SK-N-SH treated with all-trans-retinoic acid at 6 μM for 48 hours (cell line): ENCODE measurements around the gene KIAA0319L.

ENCODE experiments used
- ATAC-seq: fragments of 200-7000 bp; cut with Tn5 transposase; 3 replicates; pipeline ENCODE4 v1.9.1; 2020; ENCODE audit warnings: mild to moderate bottlenecking, moderate library complexity
- BACH2 ChIP-seq: fragments of 250-450 bp; sonication (Bioruptor Pico); IDR thresholded peaks from 2 replicates; pipeline ENCODE4 v1.9.0; 2021; ENCODE audit warnings: mild to moderate bottlenecking, borderline replicate concordance
- CREB5 ChIP-seq: fragments of 250-450 bp; sonication (Bioruptor Pico); IDR thresholded peaks from 2 replicates; pipeline ENCODE4 v1.5.1; 2020; ENCODE audit warnings: low read depth, mild to moderate bottlenecking, moderate library complexity
- CSDC2 ChIP-seq: fragments of 250-450 bp; sonication (Bioruptor Pico); IDR thresholded peaks from 2 replicates; pipeline ENCODE4 v1.5.0; 2020; ENCODE audit warnings: mild to moderate bottlenecking, moderate library complexity
- GLIS3 ChIP-seq: fragments of 250-450 bp; sonication (Bioruptor Pico); IDR thresholded peaks from 2 replicates; pipeline ENCODE4 v1.5.0; 2020; ENCODE audit warnings: mild to moderate bottlenecking, moderate library complexity
- ISL1 ChIP-seq: fragments of 250-450 bp; sonication (Bioruptor Pico); IDR thresholded peaks from 2 replicates; pipeline ENCODE4 v2.1.2; 2022; ENCODE audit warnings: mild to moderate bottlenecking, moderate library complexity
- OSR1 ChIP-seq: fragments of 250-450 bp; sonication (Bioruptor Pico); IDR thresholded peaks from 2 replicates; pipeline ENCODE4 v1.8.0; 2022; ENCODE audit warnings: moderate library complexity, mild to moderate bottlenecking, inconsistent platforms
- PPARA ChIP-seq: fragments of 250-450 bp; sonication (Bioruptor Pico); IDR thresholded peaks from 2 replicates; pipeline ENCODE4 v1.5.0; 2020; ENCODE audit warnings: mild to moderate bottlenecking, borderline replicate concordance
- SNAI2 ChIP-seq: fragments of 250-450 bp; sonication (Bioruptor Pico); IDR thresholded peaks from 2 replicates; pipeline ENCODE4 v1.5.0; 2020; ENCODE audit warnings: mild to moderate bottlenecking, moderate library complexity
- TOX ChIP-seq: fragments of 250-450 bp; sonication (Bioruptor Pico); IDR thresholded peaks from 2 replicates; pipeline ENCODE4 v1.8.0; 2021; ENCODE audit warnings: mild to moderate bottlenecking, moderate library complexity, borderline replicate concordance
- ZC3H10 ChIP-seq: fragments of 250-450 bp; sonication (Bioruptor Pico); IDR thresholded peaks from 2 replicates; pipeline ENCODE4 v1.5.1; 2021; ENCODE audit warnings: mild to moderate bottlenecking, moderate library complexity
- ZFP3 ChIP-seq: fragments of 250-450 bp; sonication (Bioruptor Pico); IDR thresholded peaks from 2 replicates; pipeline ENCODE4 v1.5.0; 2020; ENCODE audit warnings: mild to moderate bottlenecking, moderate library complexity
- ZFP30 ChIP-seq: fragments of 450-650 bp; formaldehyde crosslinking; IDR thresholded peaks from 2 replicates; pipeline ENCODE4 v1.5.0; 2022; ENCODE audit warnings: mild to moderate bottlenecking, moderate library complexity
- ZNF565 ChIP-seq: fragments of 450-650 bp; formaldehyde crosslinking; conservative IDR thresholded peaks from 2 replicates; pipeline ENCODE4 v1.5.0; 2020; ENCODE audit warnings: low read depth, mild to moderate bottlenecking, moderate library complexity
- ZNF70 ChIP-seq: fragments of 450-650 bp; formaldehyde crosslinking; IDR thresholded peaks from 2 replicates; pipeline ENCODE4 v1.5.0; 2020; ENCODE audit warnings: mild to moderate bottlenecking, moderate library complexity
- ZNF8 ChIP-seq: fragments of 450-650 bp; formaldehyde crosslinking; IDR thresholded peaks from 2 replicates; pipeline ENCODE4 v1.5.0; 2020; ENCODE audit warnings: mild to moderate bottlenecking, moderate library complexity
- TF ChIP-seq, protein P1 (sequence below): fragments of 250-450 bp; sonication (Bioruptor Pico); IDR thresholded peaks from 2 replicates; pipeline ENCODE4 v1.5.0; 2020; ENCODE audit warnings: mild to moderate bottlenecking, moderate library complexity
- TF ChIP-seq, protein P2 (sequence below): fragments of 250-450 bp; sonication (Bioruptor Pico); IDR thresholded peaks from 2 replicates; pipeline ENCODE4 v1.8.0; 2020; ENCODE audit warnings: mild to moderate bottlenecking, moderate library complexity, borderline replicate concordance
- TF ChIP-seq, protein P3 (sequence below): fragments of 250-450 bp; sonication (Bioruptor Pico); IDR thresholded peaks from 2 replicates; pipeline ENCODE4 v1.5.1; 2021; ENCODE audit warnings: mild to moderate bottlenecking, moderate library complexity
- TF ChIP-seq, protein P4 (sequence below): fragments of 250-450 bp; sonication (Bioruptor Pico); IDR thresholded peaks from 2 replicates; pipeline ENCODE4 v1.8.0; 2021; ENCODE audit warnings: low read depth, mild to moderate bottlenecking, moderate library complexity, borderline replicate concordance

The KIAA0319L gene

DNA sequence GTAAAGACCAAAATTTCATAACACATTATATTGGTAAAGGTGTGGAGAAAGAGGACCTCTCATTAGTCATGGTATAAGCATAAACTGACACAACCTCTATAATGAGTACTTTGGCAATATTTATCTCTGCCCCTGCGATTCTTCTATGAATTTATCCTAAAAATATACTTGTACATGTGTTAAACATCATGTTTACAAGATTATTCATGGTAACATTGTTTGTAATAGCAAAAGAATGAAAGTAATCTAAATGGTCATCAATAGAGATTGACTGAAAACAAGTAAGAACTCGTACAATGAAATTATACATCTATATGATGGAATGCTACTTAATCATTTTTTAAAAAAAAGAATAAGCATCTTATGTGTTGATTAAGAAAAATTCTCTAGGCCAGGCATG, 96.4 kb downstream of the KIAA0319L start:
- TF ChIP-seq OSR1 (CRISPR knock-in tag): no peak
- no peak for TF ChIP-seq TOX
- no peak for TF ChIP-seq PPARA (CRISPR knock-in tag)
- TF ChIP-seq, protein P1, sequence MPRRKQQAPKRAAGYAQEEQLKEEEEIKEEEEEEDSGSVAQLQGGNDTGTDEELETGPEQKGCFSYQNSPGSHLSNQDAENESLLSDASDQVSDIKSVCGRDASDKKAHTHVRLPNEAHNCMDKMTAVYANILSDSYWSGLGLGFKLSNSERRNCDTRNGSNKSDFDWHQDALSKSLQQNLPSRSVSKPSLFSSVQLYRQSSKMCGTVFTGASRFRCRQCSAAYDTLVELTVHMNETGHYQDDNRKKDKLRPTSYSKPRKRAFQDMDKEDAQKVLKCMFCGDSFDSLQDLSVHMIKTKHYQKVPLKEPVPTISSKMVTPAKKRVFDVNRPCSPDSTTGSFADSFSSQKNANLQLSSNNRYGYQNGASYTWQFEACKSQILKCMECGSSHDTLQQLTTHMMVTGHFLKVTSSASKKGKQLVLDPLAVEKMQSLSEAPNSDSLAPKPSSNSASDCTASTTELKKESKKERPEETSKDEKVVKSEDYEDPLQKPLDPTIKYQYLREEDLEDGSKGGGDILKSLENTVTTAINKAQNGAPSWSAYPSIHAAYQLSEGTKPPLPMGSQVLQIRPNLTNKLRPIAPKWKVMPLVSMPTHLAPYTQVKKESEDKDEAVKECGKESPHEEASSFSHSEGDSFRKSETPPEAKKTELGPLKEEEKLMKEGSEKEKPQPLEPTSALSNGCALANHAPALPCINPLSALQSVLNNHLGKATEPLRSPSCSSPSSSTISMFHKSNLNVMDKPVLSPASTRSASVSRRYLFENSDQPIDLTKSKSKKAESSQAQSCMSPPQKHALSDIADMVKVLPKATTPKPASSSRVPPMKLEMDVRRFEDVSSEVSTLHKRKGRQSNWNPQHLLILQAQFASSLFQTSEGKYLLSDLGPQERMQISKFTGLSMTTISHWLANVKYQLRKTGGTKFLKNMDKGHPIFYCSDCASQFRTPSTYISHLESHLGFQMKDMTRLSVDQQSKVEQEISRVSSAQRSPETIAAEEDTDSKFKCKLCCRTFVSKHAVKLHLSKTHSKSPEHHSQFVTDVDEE (CRISPR knock-in tag): no peak
- TF ChIP-seq ISL1 (CRISPR knock-in tag): no peak
- TF ChIP-seq, protein P2, sequence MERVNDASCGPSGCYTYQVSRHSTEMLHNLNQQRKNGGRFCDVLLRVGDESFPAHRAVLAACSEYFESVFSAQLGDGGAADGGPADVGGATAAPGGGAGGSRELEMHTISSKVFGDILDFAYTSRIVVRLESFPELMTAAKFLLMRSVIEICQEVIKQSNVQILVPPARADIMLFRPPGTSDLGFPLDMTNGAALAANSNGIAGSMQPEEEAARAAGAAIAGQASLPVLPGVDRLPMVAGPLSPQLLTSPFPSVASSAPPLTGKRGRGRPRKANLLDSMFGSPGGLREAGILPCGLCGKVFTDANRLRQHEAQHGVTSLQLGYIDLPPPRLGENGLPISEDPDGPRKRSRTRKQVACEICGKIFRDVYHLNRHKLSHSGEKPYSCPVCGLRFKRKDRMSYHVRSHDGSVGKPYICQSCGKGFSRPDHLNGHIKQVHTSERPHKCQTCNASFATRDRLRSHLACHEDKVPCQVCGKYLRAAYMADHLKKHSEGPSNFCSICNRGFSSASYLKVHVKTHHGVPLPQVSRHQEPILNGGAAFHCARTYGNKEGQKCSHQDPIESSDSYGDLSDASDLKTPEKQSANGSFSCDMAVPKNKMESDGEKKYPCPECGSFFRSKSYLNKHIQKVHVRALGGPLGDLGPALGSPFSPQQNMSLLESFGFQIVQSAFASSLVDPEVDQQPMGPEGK (CRISPR knock-in tag): no peak
- TF ChIP-seq ZNF8 (CRISPR knock-in tag): no peak
- TF ChIP-seq ZNF565: no peak
- no peak for TF ChIP-seq SNAI2
- TF ChIP-seq ZNF70 (CRISPR knock-in tag): no peak
- TF ChIP-seq, protein P3, sequence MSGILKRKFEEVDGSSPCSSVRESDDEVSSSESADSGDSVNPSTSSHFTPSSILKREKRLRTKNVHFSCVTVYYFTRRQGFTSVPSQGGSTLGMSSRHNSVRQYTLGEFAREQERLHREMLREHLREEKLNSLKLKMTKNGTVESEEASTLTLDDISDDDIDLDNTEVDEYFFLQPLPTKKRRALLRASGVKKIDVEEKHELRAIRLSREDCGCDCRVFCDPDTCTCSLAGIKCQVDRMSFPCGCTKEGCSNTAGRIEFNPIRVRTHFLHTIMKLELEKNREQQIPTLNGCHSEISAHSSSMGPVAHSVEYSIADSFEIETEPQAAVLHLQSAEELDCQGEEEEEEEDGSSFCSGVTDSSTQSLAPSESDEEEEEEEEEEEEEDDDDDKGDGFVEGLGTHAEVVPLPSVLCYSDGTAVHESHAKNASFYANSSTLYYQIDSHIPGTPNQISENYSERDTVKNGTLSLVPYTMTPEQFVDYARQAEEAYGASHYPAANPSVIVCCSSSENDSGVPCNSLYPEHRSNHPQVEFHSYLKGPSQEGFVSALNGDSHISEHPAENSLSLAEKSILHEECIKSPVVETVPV (CRISPR knock-in tag): no peak
- TF ChIP-seq, protein P4, sequence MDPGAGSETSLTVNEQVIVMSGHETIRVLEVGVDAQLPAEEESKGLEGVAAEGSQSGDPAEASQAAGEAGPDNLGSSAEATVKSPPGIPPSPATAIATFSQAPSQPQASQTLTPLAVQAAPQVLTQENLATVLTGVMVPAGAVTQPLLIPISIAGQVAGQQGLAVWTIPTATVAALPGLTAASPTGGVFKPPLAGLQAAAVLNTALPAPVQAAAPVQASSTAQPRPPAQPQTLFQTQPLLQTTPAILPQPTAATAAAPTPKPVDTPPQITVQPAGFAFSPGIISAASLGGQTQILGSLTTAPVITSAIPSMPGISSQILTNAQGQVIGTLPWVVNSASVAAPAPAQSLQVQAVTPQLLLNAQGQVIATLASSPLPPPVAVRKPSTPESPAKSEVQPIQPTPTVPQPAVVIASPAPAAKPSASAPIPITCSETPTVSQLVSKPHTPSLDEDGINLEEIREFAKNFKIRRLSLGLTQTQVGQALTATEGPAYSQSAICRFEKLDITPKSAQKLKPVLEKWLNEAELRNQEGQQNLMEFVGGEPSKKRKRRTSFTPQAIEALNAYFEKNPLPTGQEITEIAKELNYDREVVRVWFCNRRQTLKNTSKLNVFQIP: no peak
- TF ChIP-seq BACH2 (CRISPR knock-in tag): no peak
- no peak for TF ChIP-seq CREB5 (CRISPR knock-in tag)
- TF ChIP-seq GLIS3: no peak
- no peak for TF ChIP-seq ZFP30 (CRISPR knock-in tag)
- ATAC-seq: no peak

GRCh38 chr1:35454616-35455015, 102.6 kb downstream of the KIAA0319L start:
- ATAC-seq: no peak
- TF ChIP-seq, protein P3 (CRISPR knock-in tag): no peak
- TF ChIP-seq CSDC2 (CRISPR knock-in tag): no peak
- no peak for TF ChIP-seq ZC3H10 (CRISPR knock-in tag)
- no peak for TF ChIP-seq ISL1 (CRISPR knock-in tag)
- TF ChIP-seq ZFP3 (CRISPR knock-in tag): no peak
- no peak for TF ChIP-seq SNAI2
- TF ChIP-seq ZFP30 (CRISPR knock-in tag): no peak
- TF ChIP-seq CREB5 (CRISPR knock-in tag): no peak
- no peak for TF ChIP-seq ZNF70 (CRISPR knock-in tag)
